ENCODE results near the gene SCFD2.

DNA sequence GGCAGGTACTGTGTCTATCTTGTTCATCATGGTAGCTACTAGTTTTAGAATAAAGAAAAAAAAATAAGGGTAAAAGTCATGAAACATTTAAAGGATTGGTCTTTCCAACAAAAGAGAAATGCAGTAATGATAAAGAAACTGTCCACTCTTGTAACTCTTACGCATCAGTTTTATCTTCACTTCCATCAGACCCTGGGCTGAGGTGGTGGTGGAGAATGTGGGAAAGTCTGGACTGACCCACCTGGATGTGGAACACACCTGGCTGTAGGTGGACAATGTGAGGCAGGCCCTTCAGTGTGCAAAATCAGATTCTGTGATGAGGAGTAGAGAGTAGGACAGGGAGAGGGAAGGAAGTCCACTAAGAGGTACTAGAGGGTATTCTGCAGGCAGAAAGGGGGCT, 375.2 kb downstream of the SCFD2 start:
- TF ChIP-seq, protein P1, sequence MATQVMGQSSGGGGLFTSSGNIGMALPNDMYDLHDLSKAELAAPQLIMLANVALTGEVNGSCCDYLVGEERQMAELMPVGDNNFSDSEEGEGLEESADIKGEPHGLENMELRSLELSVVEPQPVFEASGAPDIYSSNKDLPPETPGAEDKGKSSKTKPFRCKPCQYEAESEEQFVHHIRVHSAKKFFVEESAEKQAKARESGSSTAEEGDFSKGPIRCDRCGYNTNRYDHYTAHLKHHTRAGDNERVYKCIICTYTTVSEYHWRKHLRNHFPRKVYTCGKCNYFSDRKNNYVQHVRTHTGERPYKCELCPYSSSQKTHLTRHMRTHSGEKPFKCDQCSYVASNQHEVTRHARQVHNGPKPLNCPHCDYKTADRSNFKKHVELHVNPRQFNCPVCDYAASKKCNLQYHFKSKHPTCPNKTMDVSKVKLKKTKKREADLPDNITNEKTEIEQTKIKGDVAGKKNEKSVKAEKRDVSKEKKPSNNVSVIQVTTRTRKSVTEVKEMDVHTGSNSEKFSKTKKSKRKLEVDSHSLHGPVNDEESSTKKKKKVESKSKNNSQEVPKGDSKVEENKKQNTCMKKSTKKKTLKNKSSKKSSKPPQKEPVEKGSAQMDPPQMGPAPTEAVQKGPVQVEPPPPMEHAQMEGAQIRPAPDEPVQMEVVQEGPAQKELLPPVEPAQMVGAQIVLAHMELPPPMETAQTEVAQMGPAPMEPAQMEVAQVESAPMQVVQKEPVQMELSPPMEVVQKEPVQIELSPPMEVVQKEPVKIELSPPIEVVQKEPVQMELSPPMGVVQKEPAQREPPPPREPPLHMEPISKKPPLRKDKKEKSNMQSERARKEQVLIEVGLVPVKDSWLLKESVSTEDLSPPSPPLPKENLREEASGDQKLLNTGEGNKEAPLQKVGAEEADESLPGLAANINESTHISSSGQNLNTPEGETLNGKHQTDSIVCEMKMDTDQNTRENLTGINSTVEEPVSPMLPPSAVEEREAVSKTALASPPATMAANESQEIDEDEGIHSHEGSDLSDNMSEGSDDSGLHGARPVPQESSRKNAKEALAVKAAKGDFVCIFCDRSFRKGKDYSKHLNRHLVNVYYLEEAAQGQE (IDR thresholded peaks at IDR 0.05; ENCODE audit: insufficient read depth in 1 of 2, low read depth in 2 of 2, low read length in 2 of 2), result no peak
- TF ChIP-seq POLR2AphosphoS5 (IDR thresholded peaks at IDR 0.05; ENCODE audit: low read depth, low read length) (no peak), SIN3A (IDR thresholded peaks at IDR 0.05; ENCODE audit: borderline replicate concordance, insufficient read depth, low read length) (no peak)

Data from PFSK-1 (cell line).